COLO829 (cell line): ENCODE results near the gene CYP27A1.
"Not testable (repeated sequence)": the region's sequence is repeated elsewhere in the genome, so short reads cannot be mapped to it uniquely, and the experiment has no call there.

ENCODE experiments used
- DNase-seq: peaks from one replicate; pipeline ENCODE4 v3.0.0; 2012; ENCODE audit warnings: low spot score

Gene CYP27A1

GRCh38 chr2:218832081-218832480 is 50.1 kb downstream of the CYP27A1 start:
- no peak for DNase-seq

GRCh38 chr2:218832520-218832919 is 50.6 kb downstream of the CYP27A1 start:
- no peak for DNase-seq

- DNase-seq = no peak
Measured at GRCh38 chr2:218833023-218833609, 51.2 kb downstream of the CYP27A1 start.

- no peak for DNase-seq
Measured at GRCh38 chr2:218834685-218835084, 52.7 kb downstream of the CYP27A1 start.

GRCh38 chr2:218837495-218837894 is 55.5 kb downstream of the CYP27A1 start:
- DNase-seq = no peak

- no peak for DNase-seq
Measured at GRCh38 chr2:218839430-218839829, 57.5 kb downstream of the CYP27A1 start.

- no peak for DNase-seq
Measured at GRCh38 chr2:218839888-218840287, 57.9 kb downstream of the CYP27A1 start.

- DNase-seq = not testable (repeated sequence)
Measured at GRCh38 chr2:218844334-218844733, 62.4 kb downstream of the CYP27A1 start.

- not testable (repeated sequence) for DNase-seq
Measured at GRCh38 chr2:218846963-218847362, 65.0 kb downstream of the CYP27A1 start.

- no peak for DNase-seq
Measured at GRCh38 chr2:218849721-218850120, 67.8 kb downstream of the CYP27A1 start.

- no peak for DNase-seq
Measured at GRCh38 chr2:218850796-218851195, 68.8 kb downstream of the CYP27A1 start.

- no peak for DNase-seq
Measured at GRCh38 chr2:218851286-218851685, 69.3 kb downstream of the CYP27A1 start.

GRCh38 chr2:218852911-218853667 is 71.1 kb downstream of the CYP27A1 start:
- peak; percentile 82 for DNase-seq

GRCh38 chr2:218853766-218854165 is 71.8 kb downstream of the CYP27A1 start:
- DNase-seq = peak; percentile 36

GRCh38 chr2:218854860-218855259 is 72.9 kb downstream of the CYP27A1 start:
- DNase-seq = no peak

GRCh38 chr2:218855305-218856166 is 73.6 kb downstream of the CYP27A1 start:
- no peak for DNase-seq

GRCh38 chr2:218856167-218856895 is 74.4 kb downstream of the CYP27A1 start:
- DNase-seq = no peak

- DNase-seq = no peak
Measured at GRCh38 chr2:218856896-218857243, 74.9 kb downstream of the CYP27A1 start.

- no peak for DNase-seq
Measured at GRCh38 chr2:218857371-218858137, 75.6 kb downstream of the CYP27A1 start.

GRCh38 chr2:218858138-218858445 is 76.1 kb downstream of the CYP27A1 start:
- DNase-seq = no peak

- DNase-seq = no peak
Measured at GRCh38 chr2:218858671-218859555, 77.0 kb downstream of the CYP27A1 start.
